GM21786 (cell line): ENCODE data around the gene HMX1.

Experiments used
- ATAC-seq: cut with Tn5 transposase; IDR thresholded peaks from one replicate; pipeline ENCODE4 v1.9.1; 2021; ENCODE audit not compliant: unreplicated experiment

HMX1 gene

DNA sequence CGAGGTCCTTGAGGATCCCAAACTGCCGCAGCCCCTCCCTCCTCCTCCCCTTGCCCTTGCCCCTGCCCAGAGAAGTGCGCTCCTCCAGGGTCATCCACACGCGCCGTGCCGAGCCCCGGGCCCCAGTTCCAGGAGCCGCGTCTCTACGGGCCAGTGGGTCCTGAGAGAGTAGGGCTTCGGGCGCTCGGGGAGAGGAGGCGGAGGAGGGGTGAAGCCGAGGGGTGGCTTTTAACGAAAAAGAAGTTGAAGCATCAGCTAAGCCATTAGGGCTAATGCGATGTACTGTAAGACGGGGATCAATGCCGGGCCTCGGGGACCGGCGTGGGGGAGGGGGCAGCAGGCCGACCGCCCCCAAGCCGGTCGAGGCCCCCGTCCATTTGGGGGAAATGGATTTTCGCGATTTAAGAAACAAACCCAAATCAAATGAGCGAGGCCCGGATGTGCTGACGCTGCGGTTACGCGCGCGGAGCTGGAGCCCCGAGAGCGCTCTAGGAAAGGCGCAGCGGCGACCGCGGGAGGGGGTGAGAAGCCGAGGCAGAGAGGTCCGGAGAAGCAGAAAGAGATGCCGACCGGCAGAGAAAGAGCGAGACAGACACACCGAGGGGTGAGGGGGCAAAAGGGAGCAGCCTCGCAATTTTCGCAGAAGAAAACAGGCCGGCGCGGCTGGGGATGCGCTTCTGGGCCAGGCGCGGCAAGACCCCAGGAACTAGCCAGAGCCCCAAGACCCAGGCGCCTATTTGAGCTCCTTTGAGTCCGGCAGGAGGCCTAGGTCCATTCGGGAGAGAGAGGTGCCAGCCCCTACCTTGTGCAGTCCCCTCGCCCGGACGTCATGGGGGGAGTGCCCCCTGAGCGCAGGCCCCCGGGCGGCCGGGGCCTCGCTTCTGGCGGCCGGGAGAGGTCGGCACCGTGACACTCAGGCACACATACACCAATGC is 13.6 kb downstream of the HMX1 start:
- ATAC-seq: no peak

DNA sequence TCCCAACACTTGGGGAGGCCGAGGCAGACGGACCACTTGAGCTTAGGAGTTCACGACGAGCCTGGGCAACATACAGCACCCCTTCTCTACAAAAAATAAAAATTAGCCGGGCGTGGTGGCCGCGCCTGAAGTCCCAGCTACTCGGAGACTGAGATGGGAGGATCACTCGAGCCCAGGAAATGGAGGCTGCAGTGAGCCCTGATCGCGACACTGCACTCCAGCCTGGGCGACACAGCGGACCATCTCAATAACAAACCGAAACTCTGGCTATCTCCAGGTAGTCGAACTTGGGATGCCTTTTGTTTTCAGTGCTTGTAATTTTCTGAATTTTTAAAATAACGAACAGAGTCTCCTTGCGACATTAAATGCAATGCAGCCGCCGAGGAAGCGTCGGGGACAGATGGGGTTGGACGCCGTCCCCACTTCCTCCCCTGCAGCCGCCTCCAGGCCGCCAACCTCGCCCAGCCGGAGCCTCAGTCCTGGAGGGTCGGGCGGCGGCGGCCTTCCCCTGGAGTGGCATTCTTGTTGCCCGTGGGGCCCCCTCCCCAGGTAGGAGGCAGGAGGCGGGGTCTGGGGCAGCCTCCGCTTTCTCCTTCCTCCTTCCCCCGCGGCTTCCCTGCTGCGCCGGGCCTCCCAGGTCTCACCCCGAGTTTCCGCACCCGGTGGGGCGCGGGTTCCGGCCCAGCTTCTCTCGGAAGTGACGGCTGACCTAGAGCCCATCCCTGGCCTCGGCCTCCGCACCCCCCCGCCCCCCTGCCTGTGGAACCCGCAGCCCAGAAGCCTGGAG is 14.6 kb downstream of the HMX1 start:
- ATAC-seq: no peak

DNA sequence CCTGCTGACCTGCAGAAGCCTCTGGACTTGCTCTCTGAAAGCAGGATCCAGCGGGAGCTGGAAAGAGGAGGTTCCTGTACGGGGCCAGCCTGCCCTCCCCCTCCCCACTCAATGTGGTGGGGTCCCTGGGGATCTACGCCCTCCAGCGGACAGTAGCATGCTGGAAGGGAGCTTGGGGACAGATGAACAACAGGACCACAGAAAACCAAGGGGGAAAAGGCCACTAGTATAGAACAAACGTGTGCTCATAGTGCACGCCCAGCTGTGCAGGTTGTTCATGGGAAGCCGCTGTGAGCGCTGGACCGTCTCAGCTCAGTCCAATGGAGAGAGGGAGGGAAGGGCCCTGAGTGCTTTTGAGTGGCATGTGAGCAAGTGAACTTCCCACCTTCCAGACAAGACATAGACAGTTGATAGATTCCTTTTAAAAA is 15.8 kb downstream of the HMX1 start:
- no peak for ATAC-seq

DNA sequence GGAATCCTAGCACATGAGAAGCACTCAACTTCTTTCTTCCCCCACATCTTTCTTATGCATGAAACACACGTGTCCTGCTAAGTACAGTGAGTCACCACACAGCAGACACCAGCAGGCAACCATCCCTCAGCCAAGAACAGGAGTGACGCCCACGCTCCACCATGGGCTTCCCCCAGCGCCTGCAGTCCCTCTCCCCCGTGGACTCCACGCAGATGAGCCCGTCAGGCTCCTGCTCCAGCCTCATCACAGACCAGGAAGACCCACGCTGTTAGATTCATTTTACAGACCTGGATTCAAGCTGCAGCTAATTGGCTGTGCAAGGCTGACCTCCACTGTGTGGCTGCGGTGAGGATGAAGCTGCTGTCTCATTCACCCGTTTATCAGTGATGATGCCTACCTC is 16.7 kb downstream of the HMX1 start:
- no peak for ATAC-seq

DNA sequence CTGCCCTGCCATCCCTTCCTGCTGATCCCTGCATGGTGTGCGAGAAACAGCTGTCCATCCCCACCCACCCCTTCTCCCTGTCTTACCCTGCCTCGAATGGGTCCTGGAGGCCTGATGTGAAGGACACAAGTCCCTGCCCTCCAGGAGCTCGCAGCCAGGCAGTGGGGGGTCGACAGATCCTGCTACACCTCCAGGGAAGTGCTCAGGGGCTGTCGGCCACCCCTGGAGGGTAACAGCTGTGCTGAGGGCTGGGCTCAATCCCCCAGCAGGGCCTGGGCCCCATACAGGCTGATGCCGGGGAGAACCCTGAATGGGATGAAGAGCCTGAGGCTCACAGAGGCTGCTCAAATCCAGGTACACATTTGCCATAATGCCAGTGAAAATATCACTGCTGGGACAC is 17.6 kb downstream of the HMX1 start:
- ATAC-seq: no peak

DNA sequence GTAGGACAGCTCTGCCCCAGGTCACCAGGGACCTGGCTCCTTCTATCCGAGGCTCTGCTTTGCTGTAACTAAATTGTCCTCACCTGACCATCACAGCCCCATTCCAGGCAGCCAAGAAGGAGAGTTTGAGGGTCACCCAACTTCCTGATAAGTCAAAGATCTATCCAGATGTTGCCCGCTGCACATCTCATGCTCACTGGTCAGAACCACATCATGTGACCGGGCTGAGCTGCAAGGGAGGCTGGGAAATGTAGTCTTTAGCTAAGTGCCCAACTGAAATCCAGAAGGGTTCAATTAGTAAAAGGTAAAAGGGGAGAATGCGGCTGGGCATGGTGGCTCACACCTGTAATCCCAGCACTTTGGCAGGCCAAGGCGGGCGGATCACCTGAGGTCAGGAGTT is 18.4 kb downstream of the HMX1 start:
- ATAC-seq: no peak

DNA sequence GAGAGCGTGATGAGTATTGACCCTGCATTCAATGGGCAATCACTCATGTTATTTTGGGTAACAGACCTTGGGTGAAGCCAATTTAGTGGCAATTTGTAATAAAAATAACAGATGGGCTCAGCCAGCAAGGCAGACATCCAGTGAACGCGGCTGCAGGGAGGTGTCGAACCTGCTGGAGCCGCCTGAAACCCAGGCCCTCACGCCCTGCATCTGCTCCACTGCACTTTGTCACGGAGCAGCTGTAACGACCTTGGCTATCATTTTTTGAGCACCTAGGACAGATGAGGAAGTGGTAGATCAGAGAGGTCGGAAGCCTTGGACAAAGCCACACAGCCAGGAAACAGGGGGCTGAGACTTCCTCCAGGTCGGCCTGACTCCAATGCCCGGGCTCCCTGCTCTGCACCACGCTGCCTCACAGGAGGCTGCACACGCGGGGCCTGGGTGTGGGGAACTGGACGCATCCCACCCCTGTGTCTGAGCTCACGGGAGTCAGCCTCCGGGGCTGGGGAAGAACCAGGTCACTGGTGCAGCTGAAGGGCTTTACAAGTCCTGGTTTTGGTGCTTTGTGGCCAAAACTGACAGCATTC is 19.4 kb downstream of the HMX1 start:
- ATAC-seq: no peak

DNA sequence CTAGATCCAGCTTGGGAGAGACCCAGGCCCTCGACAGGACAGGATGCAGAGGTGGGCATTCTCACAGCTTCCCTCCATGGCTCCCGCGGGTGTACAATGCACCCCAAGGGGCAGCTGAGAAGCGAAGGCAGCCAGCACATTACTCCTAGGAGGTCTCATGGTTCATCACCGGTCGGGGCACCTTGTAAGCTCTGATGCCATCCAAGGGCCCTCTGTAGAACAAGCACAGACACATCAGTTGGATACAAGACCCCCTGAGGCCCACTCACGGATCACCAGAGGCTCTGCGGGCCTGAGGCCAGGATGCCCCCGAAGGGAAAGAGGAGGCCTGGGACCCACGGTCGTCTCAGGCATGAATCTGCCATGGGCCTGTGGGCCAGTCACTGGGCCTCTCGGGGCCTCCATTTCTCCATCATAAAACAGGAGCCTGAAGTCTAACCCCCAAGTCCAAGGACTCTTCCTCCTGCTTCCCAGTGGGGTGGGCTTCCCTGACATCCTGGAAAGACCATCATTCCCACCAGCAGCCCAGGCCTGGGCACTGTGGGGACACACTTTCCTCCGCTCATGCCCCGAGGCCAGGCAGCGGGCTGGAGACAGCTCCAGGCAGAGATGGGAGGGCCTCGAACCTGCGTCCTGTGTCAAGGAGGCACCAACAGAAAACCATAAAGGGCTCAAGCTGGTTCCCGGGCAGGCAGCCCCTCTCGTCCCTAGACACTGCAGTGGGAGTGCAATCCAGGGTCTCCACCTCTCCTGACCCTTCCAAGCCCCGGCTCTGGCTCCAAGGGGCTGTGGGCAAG is 20.1 kb downstream of the HMX1 start:
- no peak for ATAC-seq

DNA sequence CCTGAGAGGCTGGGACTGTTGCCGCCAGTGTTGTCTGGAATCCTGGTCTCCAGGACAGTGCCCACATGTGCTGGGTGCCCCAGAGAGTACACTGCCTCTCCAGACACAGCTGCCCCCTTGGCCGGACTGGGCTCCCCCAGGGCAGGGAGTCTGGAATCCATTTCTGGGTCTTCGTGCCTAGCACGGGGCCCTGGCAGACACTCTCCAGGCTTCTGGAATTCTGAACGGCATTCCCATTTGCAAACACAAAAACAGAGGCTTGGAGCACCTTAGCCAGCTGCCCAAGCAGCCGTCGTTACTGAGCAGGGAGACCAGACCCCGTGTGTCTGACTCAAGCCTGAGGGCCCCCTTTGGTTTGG is 20.8 kb downstream of the HMX1 start:
- no peak for ATAC-seq

DNA sequence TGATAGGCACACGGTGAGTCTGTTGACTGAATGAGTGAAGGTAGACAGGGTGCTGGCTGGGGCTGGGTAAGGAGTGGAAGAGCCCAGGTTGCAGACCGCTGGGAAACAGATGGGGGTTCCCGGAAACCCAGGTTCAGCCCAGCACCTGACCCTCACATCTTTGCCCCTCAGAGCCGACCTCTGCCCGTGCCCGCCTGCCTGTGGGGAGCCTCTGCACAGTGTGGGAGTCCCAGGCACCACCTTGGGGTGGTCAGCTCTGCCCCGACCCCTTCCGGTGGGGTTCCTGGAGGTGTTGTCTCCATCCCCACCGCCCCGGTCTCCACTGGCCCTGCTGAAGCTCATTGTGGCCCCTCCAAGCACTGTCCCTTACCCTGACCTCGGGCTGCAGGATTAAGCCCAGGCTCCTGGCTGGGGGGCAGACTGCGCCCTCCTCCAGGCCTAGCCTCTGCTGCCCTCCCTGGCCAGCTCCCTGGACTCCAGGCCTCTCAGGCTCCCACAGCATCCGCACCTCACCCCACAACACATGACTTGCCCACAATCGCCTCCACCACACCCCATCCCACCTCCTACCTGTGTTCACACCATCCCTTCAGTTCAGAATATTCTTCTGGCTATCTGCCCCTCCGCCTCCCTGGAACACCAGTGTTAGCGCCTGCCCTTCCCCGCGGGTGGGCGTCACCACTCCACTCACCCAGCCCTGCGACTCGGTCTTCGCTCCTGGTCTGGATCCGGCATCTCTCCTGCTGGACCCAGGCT is 21.4 kb downstream of the HMX1 start:
- ATAC-seq: no peak

DNA sequence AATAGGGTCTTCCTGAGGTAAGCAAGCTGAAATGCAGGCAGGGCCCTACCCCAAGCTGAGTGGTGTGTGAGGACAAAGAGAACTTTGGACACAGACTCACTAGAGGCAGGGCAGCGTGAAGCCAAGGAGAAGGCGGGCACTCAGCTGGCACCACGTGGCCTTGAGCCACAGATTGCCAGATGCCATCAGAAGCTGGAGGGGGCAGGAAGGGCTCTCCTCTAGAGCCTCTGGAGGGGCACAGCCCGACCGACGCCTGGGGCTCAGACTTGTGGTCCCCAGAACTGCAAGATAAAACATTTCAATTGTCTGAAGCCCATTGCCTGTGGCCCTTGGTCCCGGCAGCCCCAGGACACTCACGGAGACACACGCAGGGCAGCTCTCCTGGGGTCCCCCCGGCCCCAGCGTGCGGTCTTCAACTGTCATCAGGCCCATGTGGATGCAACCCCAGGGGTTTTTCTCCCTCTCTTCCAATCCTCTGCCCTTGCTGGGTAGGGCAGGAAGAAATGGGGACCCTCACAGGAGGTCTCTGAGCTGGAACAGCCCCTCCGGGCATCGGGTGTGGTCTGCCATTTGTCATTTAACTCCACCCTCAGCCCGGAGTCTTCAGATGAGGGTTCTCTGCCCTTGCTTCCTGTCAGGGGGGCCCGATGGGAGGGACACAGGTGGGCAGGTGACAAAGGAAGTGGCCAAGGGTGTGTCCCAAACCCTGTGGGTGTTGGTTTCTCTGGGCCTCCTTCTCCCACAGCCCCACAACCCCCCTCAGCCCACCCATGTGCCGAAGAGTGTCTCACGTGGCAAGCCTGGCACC is 22.2 kb downstream of the HMX1 start:
- no peak for ATAC-seq

DNA sequence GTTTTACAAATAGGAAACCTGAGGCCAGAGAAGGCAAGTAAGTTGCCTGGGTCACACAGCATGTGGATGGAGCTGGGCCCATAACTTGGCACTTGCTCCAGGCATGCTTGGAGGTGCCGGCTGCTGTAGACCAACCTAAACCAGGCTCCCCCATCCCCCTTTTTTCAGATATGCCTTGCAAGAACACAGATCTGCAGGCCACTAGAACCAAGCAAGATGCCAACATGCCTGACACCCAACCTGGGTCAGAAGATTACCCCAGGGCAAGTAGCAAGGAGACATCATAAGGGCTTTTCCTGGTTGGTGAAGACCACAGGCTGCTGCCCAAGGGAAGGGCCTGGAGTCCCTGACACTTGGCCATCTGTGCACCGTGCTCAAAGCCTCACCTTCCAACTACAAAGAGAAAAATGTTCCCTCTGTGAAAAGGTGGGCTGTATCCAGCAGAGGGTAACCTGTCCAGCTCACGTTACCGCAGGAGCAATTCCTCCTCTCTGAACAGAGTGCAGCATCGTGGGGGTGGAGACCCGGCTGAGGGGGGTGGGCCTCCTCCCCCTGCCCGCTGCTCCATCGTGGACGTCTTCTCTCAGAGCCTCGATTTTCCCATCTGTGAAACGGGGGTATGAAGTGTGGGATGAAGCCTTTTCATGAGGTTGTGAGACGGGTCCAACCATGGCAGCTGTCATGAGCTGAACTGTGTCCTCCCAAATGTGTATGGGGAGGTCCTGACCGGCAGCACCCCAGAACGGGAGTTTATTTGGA is 23.0 kb downstream of the HMX1 start:
- ATAC-seq: no peak

DNA sequence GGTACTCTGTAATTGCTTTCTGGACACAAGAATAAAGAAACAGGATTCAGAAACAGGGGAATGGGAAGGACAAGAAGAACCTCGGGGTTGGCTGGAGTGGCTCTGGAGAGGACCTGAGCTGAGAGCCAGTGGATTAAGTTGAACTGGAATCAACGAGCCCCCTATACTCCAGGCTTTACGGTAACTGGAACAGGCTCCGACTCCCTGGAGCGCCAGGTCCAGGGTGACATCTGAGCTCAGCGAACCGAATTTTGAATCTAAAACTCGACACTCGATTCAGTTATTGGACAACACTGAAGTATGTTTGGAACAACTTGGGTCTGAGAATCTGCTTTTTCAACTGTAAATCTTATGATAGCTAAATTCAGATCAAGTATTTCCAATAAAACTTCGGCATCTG is 23.9 kb downstream of the HMX1 start:
- no peak for ATAC-seq

DNA sequence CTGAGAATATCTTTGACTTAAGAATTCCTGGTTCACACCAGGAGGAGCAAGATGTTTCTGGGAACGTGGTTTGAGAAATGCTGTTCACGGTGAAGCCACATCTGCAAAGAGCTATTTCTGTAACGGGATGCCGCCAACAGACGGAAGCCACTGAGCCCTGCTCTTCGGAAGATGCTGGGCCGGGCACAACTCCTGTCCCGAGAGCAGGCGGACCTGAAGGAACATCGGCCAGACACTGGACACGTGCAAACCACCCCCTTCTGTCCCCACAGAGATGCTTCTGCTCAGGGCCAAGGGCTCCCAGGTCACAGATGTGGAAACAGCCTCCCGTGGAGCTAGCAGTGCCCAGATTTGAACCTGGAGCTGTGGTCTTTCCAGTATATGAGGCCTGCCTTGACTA is 24.3 kb downstream of the HMX1 start:
- ATAC-seq: no peak

DNA sequence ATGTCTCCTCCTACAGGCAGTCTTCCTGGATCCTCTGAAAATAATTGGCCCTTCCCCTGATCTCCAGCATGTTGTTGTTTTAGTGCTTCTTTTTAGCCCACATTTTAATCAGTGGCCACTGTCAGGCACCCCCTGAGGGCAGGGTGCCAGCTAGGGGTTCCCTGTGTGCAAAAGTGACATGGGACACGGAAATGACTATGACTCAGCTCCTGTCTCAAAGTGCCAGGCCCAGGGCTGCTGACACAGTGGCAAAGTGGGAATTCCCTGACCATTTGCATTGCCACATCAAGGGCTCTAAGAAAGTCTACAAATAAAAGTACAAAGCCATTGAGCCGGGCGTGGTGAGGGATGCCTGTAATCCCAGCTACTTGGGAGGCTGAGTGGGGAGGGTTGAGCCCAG is 24.8 kb downstream of the HMX1 start:
- ATAC-seq: no peak

DNA sequence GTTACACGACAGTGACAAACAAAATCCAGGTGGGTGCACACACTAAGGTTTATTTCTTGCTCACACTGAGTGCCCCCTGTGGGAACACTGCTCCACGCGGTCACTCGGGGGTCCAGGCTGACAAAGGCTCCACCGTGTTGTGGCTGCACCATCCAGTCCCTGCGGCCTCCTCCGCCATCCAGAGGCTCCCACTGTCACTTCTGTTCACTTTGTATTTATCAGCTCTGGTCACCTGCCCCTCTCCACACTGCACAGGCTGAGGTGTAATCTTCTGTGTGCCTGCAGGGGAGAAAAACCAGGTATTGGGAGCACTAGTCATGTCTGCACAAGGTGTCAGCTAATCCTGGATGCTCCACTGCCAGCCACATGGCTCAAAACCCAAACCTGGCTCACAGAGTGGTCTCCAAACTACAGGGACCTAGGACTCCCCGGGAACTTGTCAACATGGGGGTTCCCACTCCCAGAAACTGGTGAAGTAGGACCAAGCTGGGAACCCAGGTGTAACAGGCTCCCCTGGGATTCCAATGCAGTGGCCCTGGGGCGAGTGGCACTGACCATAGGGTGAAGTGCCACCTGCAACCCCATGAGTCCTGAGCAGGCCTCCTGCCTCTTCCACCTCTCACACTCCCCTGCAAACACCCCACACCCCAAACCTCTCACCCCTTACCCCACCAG is 25.5 kb downstream of the HMX1 start:
- no peak for ATAC-seq

DNA sequence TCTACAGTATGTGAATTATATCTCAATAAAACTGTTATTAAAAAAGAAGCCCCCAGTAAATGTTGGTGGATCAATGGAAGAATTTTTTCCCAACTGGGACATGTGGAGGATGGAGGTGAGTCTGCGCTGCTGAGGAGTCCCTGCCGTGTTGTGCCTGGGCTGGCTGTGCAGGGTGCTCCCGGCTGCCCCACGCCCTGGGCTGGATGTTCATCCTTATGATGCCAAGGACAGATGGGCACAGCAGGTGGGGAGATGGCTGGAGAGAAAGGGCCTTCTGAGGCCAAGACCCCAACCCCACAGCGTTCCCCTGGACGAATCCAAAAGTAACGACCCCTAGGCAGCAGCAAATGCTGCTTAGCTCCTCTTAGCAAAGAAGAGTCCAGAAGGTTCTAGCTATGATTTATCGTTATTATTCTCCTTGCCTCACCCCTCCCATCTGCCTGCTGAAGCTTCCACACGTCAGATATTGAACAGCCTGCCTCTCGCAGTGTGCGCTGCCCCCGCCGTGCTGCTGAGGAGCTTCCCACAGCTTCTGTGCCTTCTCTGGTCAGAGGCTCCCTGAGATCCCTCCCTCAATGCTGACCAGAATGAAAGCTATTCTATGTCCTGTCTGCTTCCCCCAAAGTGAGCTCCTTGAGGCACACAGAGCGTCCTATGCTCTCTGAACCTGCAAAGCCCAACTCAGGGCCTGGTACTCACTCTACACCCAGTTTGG is 26.5 kb downstream of the HMX1 start:
- no peak for ATAC-seq

DNA sequence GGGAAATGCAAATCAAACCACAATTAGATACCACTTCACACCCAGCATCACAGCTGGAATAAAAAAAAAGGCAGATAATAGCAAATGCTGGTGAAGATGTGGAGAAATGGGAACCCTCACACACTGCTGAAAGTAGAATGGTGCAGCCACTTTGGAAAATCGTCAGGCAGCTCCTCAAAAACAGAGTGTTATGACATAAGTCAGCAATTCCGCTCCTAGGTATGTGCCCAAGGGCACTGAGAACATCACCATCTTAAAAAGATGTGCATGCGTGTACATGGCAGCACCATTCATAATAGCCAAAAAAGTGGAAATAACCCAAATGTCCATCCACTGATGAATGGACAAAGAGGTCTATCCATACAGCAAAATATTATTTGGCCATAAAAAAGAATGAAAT is 28.0 kb downstream of the HMX1 start:
- ATAC-seq: no peak
